ENCODE results near the gene TRAF5.
A peak's percentile ranks its signal among the peaks of the same experiment; 100 is the strongest.
"Not testable (repeated sequence)": the region's sequence is repeated elsewhere in the genome, so short reads cannot be mapped to it uniquely, and the experiment has no call there.

The TRAF5 gene

GRCh38 chr1:211349741-211350140 is 23.1 kb downstream of the TRAF5 start:
- DNase-seq: no peak

- DNase-seq: not testable (repeated sequence)
These were observed 25.4 kb downstream of the TRAF5 start for GRCh38 chr1:211352055-211352454.

- DNase-seq: no peak
These were observed 25.8 kb downstream of the TRAF5 start for GRCh38 chr1:211352465-211352864.

GRCh38 chr1:211352985-211353515 is 26.4 kb downstream of the TRAF5 start:
- peak; percentile 72 for DNase-seq

GRCh38 chr1:211353562-211354212 is 27.1 kb downstream of the TRAF5 start:
- no peak for DNase-seq

GRCh38 chr1:211355873-211356272 is 29.2 kb downstream of the TRAF5 start:
- DNase-seq: no peak

- no peak for DNase-seq
These were observed 30.2 kb downstream of the TRAF5 start for GRCh38 chr1:211356723-211357407.

GRCh38 chr1:211358685-211359084 is 32.1 kb downstream of the TRAF5 start:
- DNase-seq: no peak

- DNase-seq: no peak
These were observed 33.2 kb downstream of the TRAF5 start for GRCh38 chr1:211359876-211360275.

GRCh38 chr1:211361202-211361601 is 34.6 kb downstream of the TRAF5 start:
- DNase-seq: no peak

GRCh38 chr1:211369640-211370039 is 43.0 kb downstream of the TRAF5 start:
- no peak for DNase-seq

GRCh38 chr1:211370669-211371068 is 44.0 kb downstream of the TRAF5 start:
- no peak for DNase-seq

- DNase-seq: no peak
These were observed 44.9 kb downstream of the TRAF5 start for GRCh38 chr1:211371406-211372105.

GRCh38 chr1:211372463-211372862 is 45.8 kb downstream of the TRAF5 start:
- DNase-seq: no peak

- no peak for DNase-seq
These were observed 48.6 kb downstream of the TRAF5 start for GRCh38 chr1:211375146-211375818.

GRCh38 chr1:211375949-211376348 is 49.3 kb downstream of the TRAF5 start:
- DNase-seq: no peak

- DNase-seq: no peak
These were observed 50.3 kb downstream of the TRAF5 start for GRCh38 chr1:211376807-211377470.

- DNase-seq: no peak
These were observed 51.2 kb downstream of the TRAF5 start for GRCh38 chr1:211377539-211378450.

GRCh38 chr1:211378844-211379243 is 52.2 kb downstream of the TRAF5 start:
- DNase-seq: peak; percentile 21

- DNase-seq: no peak
These were observed 52.8 kb downstream of the TRAF5 start for GRCh38 chr1:211379446-211379845.

- DNase-seq: peak; percentile 27
These were observed 55.0 kb downstream of the TRAF5 start for GRCh38 chr1:211381481-211382181.

Measured in stimulated activated CD4-positive, alpha-beta T cell treated with anti-CD3 and anti-CD28 coated beads, Interleukin-15, amount 100 ng/mL, for 24 hours (primary cell).